Coronary artery (tissue), 2 donors: ENCODE measurements around the gene LEFTY2.

ENCODE experiments used
- DNase-seq: peaks from one replicate; pipeline ENCODE4 v3.0.0-alpha.2; 2017; ENCODE audit warnings: low spot score
- H3K27ac ChIP-seq, 2 donors: fragments of 200-600 bp; sonication (generic); one replicate each; pipeline ENCODE4 v1.5.1; 2016 to 2019
- H3K4me3 ChIP-seq: fragments of 200-600 bp; sonication (generic); 2 replicates; pipeline ENCODE4 v1.5.1; 2016; ENCODE audit warnings: mild to moderate bottlenecking, moderate library complexity
- CTCF ChIP-seq: fragments of 200-600 bp; sonication (generic); IDR thresholded peaks from one replicate; pipeline ENCODE4 v1.5.1; 2019; ENCODE audit warnings: antibody characterized with exemption

Gene LEFTY2

GRCh38 chr1:225962440-225962975 lies 21.5 kb upstream of the LEFTY2 start:
- DNase-seq, result no peak
- no peak overlapping the region for H3K27ac ChIP-seq

GRCh38 chr1:225961659-225962439 lies 20.8 kb upstream of the LEFTY2 start:
- Histone ChIP-seq H3K27ac (no peak overlapping the region), H3K4me3 (no peak overlapping the region)
- no peak for TF ChIP-seq CTCF
- no peak for DNase-seq

More at GRCh38 chr1:225962440-225962975, 21.5 kb upstream of the LEFTY2 start:
- no peak overlapping the region for H3K4me3 ChIP-seq
- TF ChIP-seq CTCF, result no peak

GRCh38 chr1:225958041-225958440 lies 17.0 kb upstream of the LEFTY2 start:
- Histone ChIP-seq H3K4me3 (no peak overlapping the region), H3K27ac (no peak overlapping the region)
- DNase-seq, result no peak
- TF ChIP-seq CTCF, result no peak

- DNase-seq, result no peak
- no peak overlapping the region for H3K27ac ChIP-seq
- no peak for TF ChIP-seq CTCF
- no peak overlapping the region for H3K4me3 ChIP-seq
Observed at GRCh38 chr1:225954753-225955152, 13.7 kb upstream of the LEFTY2 start.

- no peak overlapping the region for H3K27ac ChIP-seq
- TF ChIP-seq CTCF, result no peak
Observed at GRCh38 chr1:225953315-225953714, 12.3 kb upstream of the LEFTY2 start.

GRCh38 chr1:225950905-225951497 lies 10.0 kb upstream of the LEFTY2 start:
- Histone ChIP-seq H3K27ac (no peak overlapping the region), H3K4me3 (no peak overlapping the region)
- DNase-seq, result no peak
- no peak for TF ChIP-seq CTCF

More at GRCh38 chr1:225953315-225953714, 12.3 kb upstream of the LEFTY2 start:
- no peak for DNase-seq
- H3K4me3 ChIP-seq, result no peak overlapping the region

GRCh38 chr1:225949041-225949440 lies 8.0 kb upstream of the LEFTY2 start:
- TF ChIP-seq CTCF, result no peak

More at GRCh38 chr1:225949041-225949440, 8.0 kb upstream of the LEFTY2 start:
- Histone ChIP-seq H3K4me3 (no peak overlapping the region), H3K27ac (no peak overlapping the region)
- DNase-seq, result no peak
